LHCN-M2 (cell line): ENCODE results near the gene SNAPC3. TPM values are rescaled to one million over a fixed set of nuclear protein-coding genes. Genes with fewer than 3 reads are reported as not detected.

ENCODE experiments used
- DNase-seq: peaks from one replicate; pipeline ENCODE4 v3.0.0-alpha.2; 2012; ENCODE audit warnings: low read depth
- total RNA-seq: library from RNA; depleted of rRNA; stranded (reverse); fragments of >200 nt; gene quantifications from 2 replicates; pipeline ENCODE4 v1.2.3, GENCODE V29; 2014; rRNA removed

Gene SNAPC3
- total RNA-seq, 1 experiment from 2014 or later = 42.3 TPM

- DNase-seq = no peak
Measured at GRCh38 chr9:15492485-15493150, 69.9 kb downstream of the SNAPC3 start.

- no peak for DNase-seq
Measured at GRCh38 chr9:15498246-15498995, 75.7 kb downstream of the SNAPC3 start.

GRCh38 chr9:15499139-15499538 is 76.5 kb downstream of the SNAPC3 start:
- DNase-seq = no peak

- no peak for DNase-seq
Measured at GRCh38 chr9:15501179-15501578, 78.5 kb downstream of the SNAPC3 start.

- no peak for DNase-seq
Measured at GRCh38 chr9:15501803-15502202, 79.1 kb downstream of the SNAPC3 start.

- no peak for DNase-seq
Measured at GRCh38 chr9:15505921-15506320, 83.2 kb downstream of the SNAPC3 start.

GRCh38 chr9:15509931-15510788 is 87.5 kb downstream of the SNAPC3 start:
- DNase-seq = peak; percentile 17

GRCh38 chr9:15510789-15511575 is 88.3 kb downstream of the SNAPC3 start, which contains the start of gene PSIP1:
TSS of gene PSIP1 (minus strand) at chr9:15510970. CDS start at chr9:15510188, 782 bp downstream.
- peak; percentile 77 for DNase-seq

Other genes with a start within 250 kb of the SNAPC3 start
- 9.0 and 9.2 TPM in 2 replicates for gene TTC39B, start 115.7 kb upstream of the SNAPC3 start, total RNA-seq
- gene PSIP1, start 88.1 kb downstream of the SNAPC3 start, total RNA-seq = 50.5 and 57.9 TPM in 2 replicates
- gene CCDC171, start 130.2 kb downstream of the SNAPC3 start, total RNA-seq = 1.7 and 1.9 TPM in 2 replicates